Endothelial cell of umbilical vein (primary cell): Measurements from ENCODE around the gene TMEM62. TPM values are rescaled to one million over a fixed set of nuclear protein-coding genes. Genes with fewer than 3 reads are reported as not detected.

ENCODE experiments used
- BruUV-seq: library from RNA; stranded (reverse); fragments of 400-500 nt; replicated peaks from 2 replicates; lab custom pipeline; 2021; lab: Mats Ljungman, UMichigan
- CTCF ChIA-PET: fragments of 300-600, 350-600 bp; sonication (Branson Sonifier 250); formaldehyde crosslinking; loops from one replicate; lab custom pipeline; 2021; ENCODE audit warnings: antibody characterized with exemption, inconsistent platforms; lab: Charles Lee
- POLR2A ChIA-PET: fragments of 300-600, 350-600 bp; sonication (Branson Sonifier 250); formaldehyde crosslinking; loops from one replicate; lab custom pipeline; 2021; ENCODE audit warnings: antibody characterized with exemption, inconsistent platforms; lab: Charles Lee
- DNase-seq: peaks from one replicate; pipeline ENCODE4 v3.0.0-alpha.2; 2011; ENCODE audit warnings: low read depth, low spot score
- FAIRE-seq: peaks from 2 replicates; lab custom pipeline; 2011; peaks lifted over from hg19 to GRCh38; lab: Jason Lieb, UNC
- H2AFZ ChIP-seq: 2 replicates; pipeline ENCODE4 v1.6.0; 2012; ENCODE audit warnings: low read depth, low read length, control low read depth, inconsistent platforms
- H3K27ac ChIP-seq: 2 replicates; pipeline ENCODE4 v1.5.1; 2011; ENCODE audit warnings: low read depth, mild to moderate bottlenecking, control low read depth, low read length, moderate library complexity; ENCODE audit not compliant: insufficient read depth
- H3K27me3 ChIP-seq, 2 experiments: 2 replicates each; pipeline versions ENCODE4 v1.6.0 to v1.6.1; 2011; ENCODE audit warnings: low read length in 2 of 2, mixed read lengths in 1 of 2; ENCODE audit not compliant: control insufficient read depth in 2 of 2, insufficient read depth in 2 of 2
- H3K36me3 ChIP-seq, 2 experiments: 2 replicates in 1 of 2; 3 replicates in 1 of 2; pipeline ENCODE4 v1.5.1; 2011; ENCODE audit warnings: low read length in 2 of 2, mild to moderate bottlenecking in 1 of 2, moderate library complexity in 1 of 2; ENCODE audit not compliant: control insufficient read depth in 2 of 2, insufficient read depth in 2 of 2; ENCODE audit errors: extremely low read depth in 1 of 2
- H3K4me1 ChIP-seq: 3 replicates; pipeline ENCODE4 v1.5.1; 2011; ENCODE audit warnings: mild to moderate bottlenecking, low read length; ENCODE audit not compliant: control insufficient read depth, insufficient read depth; ENCODE audit errors: extremely low read depth
- H3K4me2 ChIP-seq: 2 replicates; pipeline ENCODE4 v1.6.1; 2011; ENCODE audit warnings: low read length, control low read depth, mixed read lengths; ENCODE audit not compliant: insufficient read depth
- H3K4me3 ChIP-seq, 3 experiments: fragments of 200-600 bp in 1 of 3; sonication (generic), shearing (Covaris generic) in 1 of 3; replicated peaks in 1 of 3; 2 replicates each; pipeline ENCODE4 v1.5.1; 2011 to 2016; ENCODE audit warnings: control low read depth in 3 of 3, low read length in 3 of 3, mild to moderate bottlenecking in 2 of 3, inconsistent platforms in 1 of 3, low read depth in 1 of 3, moderate library complexity in 1 of 3; ENCODE audit not compliant: insufficient read depth in 1 of 3
- H3K79me2 ChIP-seq: 2 replicates; pipeline ENCODE4 v1.6.0; 2012; ENCODE audit warnings: low read length, inconsistent platforms; ENCODE audit not compliant: control insufficient read depth, insufficient read depth
- H3K9ac ChIP-seq: replicated peaks from 2 replicates; pipeline ENCODE3; 2011; ENCODE audit warnings: low read length, control low read depth; ENCODE audit not compliant: insufficient read depth; ENCODE audit errors: extremely low read depth
- H3K9me1 ChIP-seq: replicated peaks from 3 replicates; pipeline ENCODE4 v1.6.0; 2011; ENCODE audit warnings: mild to moderate bottlenecking, low read length; ENCODE audit not compliant: control insufficient read depth, insufficient read depth; ENCODE audit errors: extremely low read depth
- H3K9me3 ChIP-seq: replicated peaks from 2 replicates; pipeline ENCODE4 v1.5.1; 2012; ENCODE audit warnings: low read length, inconsistent platforms; ENCODE audit not compliant: control insufficient read depth, insufficient read depth
- H4K20me1 ChIP-seq: replicated peaks from 2 replicates; pipeline ENCODE3; 2011; ENCODE audit warnings: mild to moderate bottlenecking, low read length; ENCODE audit not compliant: control insufficient read depth, insufficient read depth; ENCODE audit errors: extremely low read depth
- CTCF ChIP-seq, 2 donors: IDR thresholded peaks; 1 replicate in 1 of 2; 2 replicates in 1 of 2; pipeline ENCODE4 v1.5.1; 2011; ENCODE audit warnings: low read length in 2 of 2, mild to moderate bottlenecking in 2 of 2, moderate library complexity in 2 of 2, control low read depth in 1 of 2, inconsistent platforms in 1 of 2, low read depth in 1 of 2; ENCODE audit not compliant: insufficient read depth in 1 of 2; ENCODE audit errors: extremely low read depth in 1 of 2
- EZH2 ChIP-seq: IDR thresholded peaks from 2 replicates; pipeline ENCODE4 v1.6.1; 2012; ENCODE audit warnings: borderline replicate concordance, low read depth, mild to moderate bottlenecking, moderate library complexity, low read length, inconsistent platforms; ENCODE audit not compliant: severe bottlenecking
- FOS ChIP-seq: IDR thresholded peaks from 2 replicates; pipeline ENCODE4 v1.6.1; 2011; ENCODE audit warnings: mild to moderate bottlenecking, low read length, moderate library complexity, borderline replicate concordance; ENCODE audit not compliant: insufficient read depth
- GATA2 ChIP-seq: IDR thresholded peaks from 2 replicates; pipeline ENCODE4 v1.7.0; 2011; ENCODE audit warnings: low read depth, mild to moderate bottlenecking, moderate library complexity, mixed read lengths, low read length; ENCODE audit not compliant: insufficient read length, insufficient read depth
- JUN ChIP-seq: IDR thresholded peaks from 2 replicates; pipeline ENCODE4 v1.6.1; 2011; ENCODE audit warnings: borderline replicate concordance, low read depth; ENCODE audit not compliant: insufficient read length, insufficient read depth
- MAX ChIP-seq: IDR thresholded peaks from 2 replicates; pipeline ENCODE4 v1.6.1; 2011; ENCODE audit not compliant: insufficient read depth, insufficient read length
- MYC ChIP-seq: IDR thresholded peaks from one replicate; pipeline ENCODE4 v1.6.1; 2011; ENCODE audit warnings: mild to moderate bottlenecking, low read depth, low read length
- POLR2A ChIP-seq: IDR thresholded peaks from 2 replicates; pipeline ENCODE4 v1.6.1; 2012; ENCODE audit warnings: low read depth, mild to moderate bottlenecking, control low read depth, low read length
- POLR2AphosphoS5 ChIP-seq: IDR thresholded peaks from 2 replicates; pipeline ENCODE4 v1.6.1; 2012; ENCODE audit warnings: low read depth, mild to moderate bottlenecking, control low read depth, low read length, moderate library complexity; ENCODE audit not compliant: insufficient read depth
- dilution Hi-C: fragments of 300-500 bp; cut with MboI; formaldehyde crosslinking; loops from one replicate; pipeline ENCODE4 v1.15.0; 2019; ENCODE audit warnings: low sequenced_read_pairs; ENCODE audit not compliant: extremely low pct_ligation_motif_present
- intact Hi-C: fragments of 100-400 bp; cut with micrococcal nuclease; formaldehyde crosslinking; loops from one replicate; pipeline ENCODE4 v1.10.0; 2022
- polyA plus RNA-seq, 4 experiments: library from polyadenylated mRNA; depleted of rRNA in 3 of 4; stranded (reverse) in 3 of 4; unstranded in 1 of 4; fragments of >200 nt; gene quantifications; 2 replicates each; pipeline versions ENCODE4 v1.2.1 to v1.2.3, GENCODE V29; 2011 to 2012; ENCODE audit warnings: missing spikeins in 1 of 4
- total RNA-seq: library from RNA; stranded (reverse); gene quantifications from 2 replicates; pipeline ENCODE4 v1.2.3, GENCODE V29; 2021

TMEM62 gene
- total and polyA plus RNA-seq, 2 donors (not counting 3 experiments of a cell fraction or from before 2014, with no cell fraction given): 10.4 to 22.2 TPM

- Histone ChIP-seq H3K9me1 (no peaks in the 10 kb centered on the region), H3K4me3 (no peak overlapping the region), H3K36me3 (no peaks in the 10 kb centered on the region), H3K27me3 (no peaks in the 10 kb centered on the region), H3K9ac (no peak overlapping the region), H3K4me1 (peaks cover 13% of the 10 kb centered on the region), H3K27ac (no peak overlapping the region), H3K79me2 (no peaks in the 10 kb centered on the region), H3K9me3 (no peaks in the 10 kb centered on the region), H2AFZ (no peak overlapping the region), H3K4me2 (no peak overlapping the region), H4K20me1 (no peaks in the 10 kb centered on the region)
- TF ChIP-seq CTCF (IDR thresholded peaks at IDR 0.05; ENCODE audit: extremely low read depth in 1 of 2, insufficient read depth in 1 of 2, low read depth in 1 of 2, low read length in 2 of 2): no peak
- no peak for TF ChIP-seq EZH2
- no peak for TF ChIP-seq JUN
- no peak for TF ChIP-seq GATA2
- no peak for TF ChIP-seq MYC
- no peak for TF ChIP-seq POLR2A
- no peak for TF ChIP-seq MAX
- no peak for TF ChIP-seq POLR2AphosphoS5
- TF ChIP-seq FOS: no peak
- no peak for FAIRE-seq
- intact Hi-C loops: no loop called here
- CTCF ChIA-PET: interaction anchor here (0.9 kb wide), 1 partner anchor 16 kb away, joined by 4 read pairs; no protein-coding TSS in a partner anchor
- DNase-seq: no peak
- no TSS peak for BruUV-seq
- dilution Hi-C loops: no loop called here
- POLR2A ChIA-PET: no interaction called here
Measured at GRCh38 chr15:43168192-43169107, 35.1 kb downstream of the TMEM62 start.
